Natural killer cell (primary cell): ENCODE measurements around the gene STX8. TPM values are rescaled to one million over a fixed set of nuclear protein-coding genes. Genes with fewer than 3 reads are reported as not detected.

Experiments
- ATAC-seq, 3 donors: fragments of 150-1000 bp in 2 of 3; fragments of 200-7000 bp in 1 of 3; cut with Tn5 transposase; 1 replicate in 1 of 3; 2 replicates in 2 of 3; pipeline ENCODE4 v1.10.0; 2021; ENCODE audit warnings: mild to moderate bottlenecking in 2 of 3, moderate library complexity in 2 of 3
- DNase-seq, 2 donors: peaks; one replicate each; pipeline versions ENCODE4 v3.0.0 to v3.0.0-alpha.2; 2013 to 2021; ENCODE audit warnings: mixed read lengths in 1 of 2
- H3K27ac ChIP-seq: one replicate; pipeline ENCODE4 v1.5.1; 2013; ENCODE audit warnings: mild to moderate bottlenecking, low read length
- H3K27me3 ChIP-seq: one replicate; pipeline ENCODE4 v1.6.1; 2013; ENCODE audit warnings: low read length; ENCODE audit not compliant: control insufficient read depth, insufficient read depth
- H3K36me3 ChIP-seq: one replicate; pipeline ENCODE4 v1.6.1; 2013; ENCODE audit warnings: low read length; ENCODE audit not compliant: control insufficient read depth, insufficient read depth
- H3K4me1 ChIP-seq: one replicate; pipeline ENCODE4 v1.6.1; 2013; ENCODE audit warnings: low read length; ENCODE audit not compliant: control insufficient read depth, insufficient read depth
- H3K4me3 ChIP-seq: one replicate; pipeline ENCODE4 v1.5.1; 2013; ENCODE audit warnings: low read length
- H3K9me3 ChIP-seq: one replicate; pipeline ENCODE4 v1.6.1; 2013; ENCODE audit warnings: low read length; ENCODE audit not compliant: control insufficient read depth, insufficient read depth
- H3K27ac Mint-ChIP-seq, 2 donors: one replicate each; pipeline ENCODE4 v1.8.0; 2022; ENCODE audit warnings: mild to moderate bottlenecking in 2 of 2, mixed read lengths in 2 of 2, moderate library complexity in 1 of 2
- H3K27me3 Mint-ChIP-seq, 2 donors: one replicate each; pipeline ENCODE4 v1.8.0; 2022; ENCODE audit warnings: low read depth in 2 of 2, mixed read lengths in 2 of 2
- H3K36me3 Mint-ChIP-seq: one replicate; pipeline ENCODE4 v1.8.0; 2022; ENCODE audit warnings: mixed read lengths
- H3K4me1 Mint-ChIP-seq, 2 donors: one replicate each; pipeline ENCODE4 v1.8.0; 2022; ENCODE audit warnings: mixed read lengths in 2 of 2
- H3K4me3 Mint-ChIP-seq: one replicate; pipeline ENCODE4 v1.8.0; 2022; ENCODE audit warnings: mild to moderate bottlenecking, moderate library complexity, mixed read lengths
- H3K9me3 Mint-ChIP-seq, 2 donors: one replicate each; pipeline ENCODE4 v1.8.0; 2022; ENCODE audit warnings: mixed read lengths in 2 of 2
- WGBS: methylation state at CpG from one replicate; pipeline ENCODE4 v1.1.7; 2013; ENCODE audit warnings: missing lambda C conversion rate; ENCODE audit not compliant: insufficient coverage; 5-methylcytosine and 5-hydroxymethylcytosine counted together
- intact Hi-C: fragments of 100-400 bp; cut with micrococcal nuclease; formaldehyde crosslinking; loops from one replicate; pipeline ENCODE4 v1.14.2; 2022
- total RNA-seq, 4 donors: library from RNA; stranded (reverse); fragments of 120-200 nt in 1 of 4; gene quantifications; one replicate each; pipeline versions ENCODE4 v1.2.3 to v1.2.4, GENCODE V29; 2013 to 2022
- TF ChIP-seq, protein P1 (sequence below): fragments of 200-600 bp; IDR thresholded peaks from one replicate; pipeline ENCODE4 v1.8.0; 2022; ENCODE audit warnings: antibody characterized with exemption

Gene STX8
- total RNA-seq, 3 donors from 2014 or later (not counting 1 experiment from before 2014, with no cell fraction given), result 96.3 to 141 (median 120) TPM

DNA sequence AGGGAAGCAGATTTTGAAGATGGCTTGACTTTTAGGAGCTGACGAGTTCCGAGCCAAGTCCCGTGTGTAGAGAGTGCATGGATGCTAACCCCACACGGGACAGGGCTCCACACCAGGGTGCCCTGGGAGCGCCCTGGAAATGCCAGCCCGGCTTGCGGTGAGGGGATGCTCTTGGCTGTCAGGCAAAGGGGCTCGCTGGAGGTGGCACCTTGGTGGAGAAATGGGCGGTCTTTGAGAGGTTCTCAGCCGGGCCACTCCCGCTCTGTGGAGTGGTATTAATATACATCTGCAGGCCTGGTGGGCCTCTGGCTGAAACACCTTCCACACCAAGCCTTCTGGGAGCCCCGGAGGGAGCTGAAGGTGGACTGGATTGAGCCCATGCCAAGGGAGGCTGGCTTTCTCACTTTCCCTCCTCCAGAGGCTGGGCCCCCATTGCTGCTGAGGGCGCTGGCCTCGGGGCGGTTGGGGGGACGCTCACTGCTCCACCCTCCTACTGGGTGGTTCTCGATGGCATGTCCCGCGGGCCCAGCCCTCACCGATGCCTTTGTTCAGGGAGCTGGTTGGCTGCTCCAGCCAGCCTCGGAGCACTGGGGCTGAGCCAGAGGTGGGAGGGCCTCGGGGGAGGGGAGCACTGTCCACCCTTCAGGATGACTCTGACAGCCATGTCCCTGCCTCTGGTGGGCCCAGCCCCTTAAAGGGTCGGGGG lies 344.0 kb downstream of the STX8 start:
- ATAC-seq (no peak), DNase-seq (no peak)
- TF ChIP-seq, protein P1, sequence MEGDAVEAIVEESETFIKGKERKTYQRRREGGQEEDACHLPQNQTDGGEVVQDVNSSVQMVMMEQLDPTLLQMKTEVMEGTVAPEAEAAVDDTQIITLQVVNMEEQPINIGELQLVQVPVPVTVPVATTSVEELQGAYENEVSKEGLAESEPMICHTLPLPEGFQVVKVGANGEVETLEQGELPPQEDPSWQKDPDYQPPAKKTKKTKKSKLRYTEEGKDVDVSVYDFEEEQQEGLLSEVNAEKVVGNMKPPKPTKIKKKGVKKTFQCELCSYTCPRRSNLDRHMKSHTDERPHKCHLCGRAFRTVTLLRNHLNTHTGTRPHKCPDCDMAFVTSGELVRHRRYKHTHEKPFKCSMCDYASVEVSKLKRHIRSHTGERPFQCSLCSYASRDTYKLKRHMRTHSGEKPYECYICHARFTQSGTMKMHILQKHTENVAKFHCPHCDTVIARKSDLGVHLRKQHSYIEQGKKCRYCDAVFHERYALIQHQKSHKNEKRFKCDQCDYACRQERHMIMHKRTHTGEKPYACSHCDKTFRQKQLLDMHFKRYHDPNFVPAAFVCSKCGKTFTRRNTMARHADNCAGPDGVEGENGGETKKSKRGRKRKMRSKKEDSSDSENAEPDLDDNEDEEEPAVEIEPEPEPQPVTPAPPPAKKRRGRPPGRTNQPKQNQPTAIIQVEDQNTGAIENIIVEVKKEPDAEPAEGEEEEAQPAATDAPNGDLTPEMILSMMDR, result no peak
- H3K27me3 ChIP-seq, result peaks cover 6% of the 10 kb centered on the region
- no peaks in the 10 kb centered on the region for H3K36me3 ChIP-seq
- intact Hi-C loops, result no loop called here
- no peak overlapping the region for H3K4me3 ChIP-seq
- Mint-ChIP-seq H3K9me3 (no peaks in the 10 kb centered on the region), H3K36me3 (no peaks in the 10 kb centered on the region), H3K4me3 (no peak overlapping the region), H3K27me3 (no peaks in the 10 kb centered on the region), H3K4me1 (no peaks in the 10 kb centered on the region), H3K27ac (no peak overlapping the region)
- H3K27ac ChIP-seq, result no peak overlapping the region
- 92% methylated on average over 23 of the region's 23 CpGs for WGBS
- no peaks in the 10 kb centered on the region for H3K4me1 ChIP-seq
- H3K9me3 ChIP-seq, result no peaks in the 10 kb centered on the region

DNA sequence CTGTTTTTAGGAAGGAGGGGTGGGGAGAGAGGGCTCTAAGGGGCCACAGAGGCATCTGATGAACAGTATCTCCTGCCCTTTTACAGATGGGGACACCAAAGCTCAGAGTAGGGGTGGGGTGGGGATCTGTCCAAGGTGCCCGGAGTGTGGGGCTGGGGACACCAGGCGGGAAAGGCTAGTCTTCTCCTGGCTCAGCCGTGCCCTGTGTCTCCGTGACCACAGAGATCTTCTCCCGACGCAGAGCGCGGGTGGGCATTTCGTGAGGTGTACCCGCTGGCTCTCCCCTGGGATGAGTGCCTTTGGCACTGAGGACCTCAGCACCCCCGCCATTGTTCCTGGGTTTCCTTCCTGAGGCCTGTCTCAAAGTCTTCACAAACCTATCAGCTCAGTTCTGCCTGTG lies 344.8 kb downstream of the STX8 start:
- Histone ChIP-seq H3K27ac (no peak overlapping the region), H3K4me3 (no peak overlapping the region), H3K27me3 (peaks cover 6% of the 10 kb centered on the region), H3K36me3 (no peaks in the 10 kb centered on the region), H3K4me1 (no peaks in the 10 kb centered on the region), H3K9me3 (no peaks in the 10 kb centered on the region)
- Mint-ChIP-seq H3K4me3 (no peak overlapping the region), H3K36me3 (no peaks in the 10 kb centered on the region), H3K27me3 (no peaks in the 10 kb centered on the region), H3K27ac (no peak overlapping the region), H3K9me3 (no peaks in the 10 kb centered on the region), H3K4me1 (no peaks in the 10 kb centered on the region)
- intact Hi-C loops, result no loop called here
- ATAC-seq (no peak), DNase-seq (no peak)
- WGBS, result 92% methylated on average over 11 of the region's 11 CpGs
- TF ChIP-seq, protein P1, result no peak

DNA sequence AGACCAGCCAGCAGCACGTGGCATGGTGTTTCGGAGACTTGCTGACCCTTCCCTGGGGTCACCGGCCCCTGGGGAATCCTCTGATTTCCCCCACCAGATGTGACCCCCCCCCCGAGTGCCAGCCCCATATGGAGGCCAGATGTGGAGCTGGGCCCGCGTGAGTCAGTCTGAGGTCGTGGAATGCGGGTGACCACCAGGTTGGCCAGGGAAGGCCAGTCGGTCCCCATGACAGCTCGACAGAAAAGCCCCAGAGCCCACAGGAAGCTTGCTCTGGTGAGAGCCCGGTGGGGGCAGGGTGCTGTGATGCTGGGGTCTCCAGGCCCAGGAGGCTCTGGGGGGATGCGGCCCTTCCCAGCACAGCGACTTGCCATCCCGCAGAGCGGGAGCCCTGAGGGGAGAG lies 345.3 kb downstream of the STX8 start:
- no peak for DNase-seq
- Histone ChIP-seq H3K4me3 (no peak overlapping the region), H3K9me3 (no peaks in the 10 kb centered on the region), H3K27me3 (peaks cover 6% of the 10 kb centered on the region), H3K36me3 (no peaks in the 10 kb centered on the region), H3K27ac (no peak overlapping the region), H3K4me1 (no peaks in the 10 kb centered on the region)
- Mint-ChIP-seq H3K4me1 (no peaks in the 10 kb centered on the region), H3K27me3 (no peaks in the 10 kb centered on the region), H3K27ac (no peak overlapping the region), H3K36me3 (no peaks in the 10 kb centered on the region), H3K9me3 (no peaks in the 10 kb centered on the region), H3K4me3 (no peak overlapping the region)
- no peak for ATAC-seq
- WGBS, result 77% methylated on average over 15 of the region's 15 CpGs
- TF ChIP-seq, protein P1, result no peak
- intact Hi-C loops, result no loop called here

DNA sequence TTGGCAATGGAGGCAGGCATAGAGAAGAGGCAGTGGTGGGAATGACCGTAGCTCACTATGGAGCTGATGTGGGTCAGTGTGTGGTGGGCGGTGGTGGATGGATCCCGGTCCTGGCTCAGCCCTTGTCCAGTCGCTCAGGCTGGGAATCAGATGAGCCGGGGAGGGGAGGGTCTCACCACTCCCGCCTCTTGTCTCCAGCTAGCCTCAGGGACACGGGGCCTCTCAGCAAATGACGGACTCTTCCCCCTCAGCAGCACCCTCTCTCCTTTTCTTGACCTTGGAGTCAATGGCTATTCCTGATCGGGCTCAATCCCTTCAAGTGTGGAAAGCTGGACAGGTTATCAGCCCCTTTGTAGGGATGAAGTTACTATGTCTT lies 345.8 kb downstream of the STX8 start:
- WGBS, result 95% methylated on average over 9 of the region's 9 CpGs
- no peak overlapping the region for H3K4me3 Mint-ChIP-seq
- ATAC-seq (no peak), DNase-seq (no peak)
- intact Hi-C loops, result no loop called here
- no peaks in the 10 kb centered on the region for H3K36me3 ChIP-seq
- TF ChIP-seq, protein P1, result no peak
- H3K27me3 ChIP-seq, result peaks cover 6% of the 10 kb centered on the region
- no peaks in the 10 kb centered on the region for H3K27me3 Mint-ChIP-seq
- no peak overlapping the region for H3K4me3 ChIP-seq
- no peaks in the 10 kb centered on the region for H3K9me3 Mint-ChIP-seq
- H3K4me1 ChIP-seq, result no peaks in the 10 kb centered on the region
- no peak overlapping the region for H3K27ac ChIP-seq
- no peaks in the 10 kb centered on the region for H3K36me3 Mint-ChIP-seq
- no peaks in the 10 kb centered on the region for H3K4me1 Mint-ChIP-seq
- H3K9me3 ChIP-seq, result no peaks in the 10 kb centered on the region
- H3K27ac Mint-ChIP-seq, result no peak overlapping the region
